ENCODE measurements around the gene COG5.

GRCh38 chr7:107573537-107573936 is 9.8 kb upstream of the COG5 start:
- TF ChIP-seq, protein P1, sequence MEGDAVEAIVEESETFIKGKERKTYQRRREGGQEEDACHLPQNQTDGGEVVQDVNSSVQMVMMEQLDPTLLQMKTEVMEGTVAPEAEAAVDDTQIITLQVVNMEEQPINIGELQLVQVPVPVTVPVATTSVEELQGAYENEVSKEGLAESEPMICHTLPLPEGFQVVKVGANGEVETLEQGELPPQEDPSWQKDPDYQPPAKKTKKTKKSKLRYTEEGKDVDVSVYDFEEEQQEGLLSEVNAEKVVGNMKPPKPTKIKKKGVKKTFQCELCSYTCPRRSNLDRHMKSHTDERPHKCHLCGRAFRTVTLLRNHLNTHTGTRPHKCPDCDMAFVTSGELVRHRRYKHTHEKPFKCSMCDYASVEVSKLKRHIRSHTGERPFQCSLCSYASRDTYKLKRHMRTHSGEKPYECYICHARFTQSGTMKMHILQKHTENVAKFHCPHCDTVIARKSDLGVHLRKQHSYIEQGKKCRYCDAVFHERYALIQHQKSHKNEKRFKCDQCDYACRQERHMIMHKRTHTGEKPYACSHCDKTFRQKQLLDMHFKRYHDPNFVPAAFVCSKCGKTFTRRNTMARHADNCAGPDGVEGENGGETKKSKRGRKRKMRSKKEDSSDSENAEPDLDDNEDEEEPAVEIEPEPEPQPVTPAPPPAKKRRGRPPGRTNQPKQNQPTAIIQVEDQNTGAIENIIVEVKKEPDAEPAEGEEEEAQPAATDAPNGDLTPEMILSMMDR (conservative IDR thresholded peaks at IDR 0.05; ENCODE audit: low read length): no peak
- no peak for TF ChIP-seq EZH2phosphoT487 (IDR thresholded peaks at IDR 0.05; ENCODE audit: borderline replicate concordance, low read depth, low read length)

Data from OCI-LY7 (cell line).